Trophoblast cell (in vitro differentiated cells and primary cell): ENCODE measurements around the gene OSBPL3.

Source experiments
- DNase-seq, 2 donors: peaks; one replicate each; pipeline ENCODE4 v3.0.0-alpha.2; 2016
- H2AFZ ChIP-seq: 2 replicates; pipeline ENCODE4 v1.6.1; 2013; ENCODE audit warnings: low read length, moderate library complexity, mild to moderate bottlenecking; ENCODE audit not compliant: insufficient read depth, poor library complexity
- H2AK5ac ChIP-seq: 2 replicates; pipeline ENCODE4 v1.6.1; 2013; ENCODE audit warnings: mild to moderate bottlenecking, low read length
- H2BK120ac ChIP-seq: 2 replicates; pipeline ENCODE4 v1.6.1; 2013; ENCODE audit warnings: low read length, mild to moderate bottlenecking, moderate library complexity; ENCODE audit not compliant: insufficient read depth, poor library complexity
- H2BK12ac ChIP-seq: 2 replicates; pipeline ENCODE4 v1.6.1; 2013; ENCODE audit warnings: mild to moderate bottlenecking, low read length, moderate library complexity
- H2BK5ac ChIP-seq: 2 replicates; pipeline ENCODE4 v1.6.1; 2013; ENCODE audit warnings: low read length, low read depth, moderate library complexity, mild to moderate bottlenecking; ENCODE audit not compliant: poor library complexity
- H3K14ac ChIP-seq: 2 replicates; pipeline ENCODE4 v1.6.1; 2013; ENCODE audit warnings: mild to moderate bottlenecking, low read length
- H3K18ac ChIP-seq: 2 replicates; pipeline ENCODE4 v1.6.1; 2013; ENCODE audit warnings: mild to moderate bottlenecking, low read length
- H3K23ac ChIP-seq: 2 replicates; pipeline ENCODE4 v1.6.1; 2013; ENCODE audit warnings: low read length
- H3K27ac ChIP-seq: 2 replicates; pipeline ENCODE4 v1.5.1; 2013; ENCODE audit warnings: low read depth, mild to moderate bottlenecking, inconsistent platforms, low read length, moderate library complexity
- H3K27me3 ChIP-seq: 2 replicates; pipeline ENCODE4 v1.6.1; 2013; ENCODE audit warnings: inconsistent platforms, mild to moderate bottlenecking, low read length, moderate library complexity; ENCODE audit not compliant: insufficient read depth
- H3K36me3 ChIP-seq, 2 experiments: 1 replicate in 1 of 2; 2 replicates in 1 of 2; pipeline ENCODE4 v1.6.1; 2013; ENCODE audit warnings: low read length in 2 of 2, mild to moderate bottlenecking in 2 of 2, moderate library complexity in 1 of 2; ENCODE audit not compliant: insufficient read depth in 2 of 2, control insufficient read depth in 1 of 2
- H3K4ac ChIP-seq: 2 replicates; pipeline ENCODE4 v1.6.1; 2013; ENCODE audit warnings: low read depth, mild to moderate bottlenecking, low read length, moderate library complexity
- H3K4me1 ChIP-seq, 2 experiments: 1 replicate in 1 of 2; 2 replicates in 1 of 2; pipeline ENCODE4 v1.6.1; 2013; ENCODE audit warnings: low read length in 2 of 2, mild to moderate bottlenecking in 2 of 2, moderate library complexity in 1 of 2; ENCODE audit not compliant: insufficient read depth in 2 of 2, control insufficient read depth in 1 of 2
- H3K4me2 ChIP-seq: 2 replicates; pipeline ENCODE4 v1.6.1; 2013; ENCODE audit warnings: inconsistent platforms, mild to moderate bottlenecking, low read length, moderate library complexity
- H3K4me3 ChIP-seq: 2 replicates; pipeline ENCODE4 v1.5.1; 2013; ENCODE audit warnings: mild to moderate bottlenecking, low read depth, low read length, inconsistent platforms
- H3K79me1 ChIP-seq: one replicate; pipeline ENCODE4 v1.6.1; 2013; ENCODE audit warnings: low read length
- H3K79me2 ChIP-seq: 2 replicates; pipeline ENCODE4 v1.6.1; 2013; ENCODE audit warnings: low read length, mild to moderate bottlenecking; ENCODE audit not compliant: control insufficient read depth, insufficient read depth, poor library complexity
- H3K9ac ChIP-seq: 2 replicates; pipeline ENCODE4 v1.6.1; 2013; ENCODE audit warnings: mild to moderate bottlenecking, low read length
- H3K9me3 ChIP-seq: 2 replicates; pipeline ENCODE4 v1.6.1; 2013; ENCODE audit warnings: low read depth, mild to moderate bottlenecking, control low read depth, inconsistent platforms, low read length; ENCODE audit not compliant: insufficient read depth
- H4K12ac ChIP-seq: 2 replicates; pipeline ENCODE4 v1.6.1; 2013; ENCODE audit warnings: low read depth, mild to moderate bottlenecking, low read length, moderate library complexity
- H4K8ac ChIP-seq: 2 replicates; pipeline ENCODE4 v1.6.1; 2013; ENCODE audit warnings: low read depth, mild to moderate bottlenecking, low read length, moderate library complexity
- H4K91ac ChIP-seq: one replicate; pipeline ENCODE4 v1.6.1; 2013; ENCODE audit warnings: low read depth, mild to moderate bottlenecking, low read length, moderate library complexity
- WGBS: extraction: QIAGEN DNeasy Blood & Tissue Kit; methylation state at CpG from one replicate; pipeline ENCODE4 v1.1.7; 2013; ENCODE audit warnings: missing lambda C conversion rate; ENCODE audit not compliant: insufficient read length, insufficient coverage; ENCODE audit errors: extremely low coverage; 5-methylcytosine and 5-hydroxymethylcytosine counted together

The OSBPL3 gene

GRCh38 chr7:24975172-24975571, 4.8 kb downstream of the OSBPL3 start:
- no peak for DNase-seq
- Histone ChIP-seq H4K12ac (no peak overlapping the region), H3K4ac (no peak overlapping the region), H2BK5ac (no peak overlapping the region), H3K27me3 (no peaks in the 10 kb centered on the region), H3K23ac (no peak overlapping the region), H3K18ac (no peak overlapping the region), H3K79me2 (peaks cover 6% of the 10 kb centered on the region), H2AFZ (no peak overlapping the region), H4K8ac (no peak overlapping the region), H2BK120ac (no peak overlapping the region), H3K4me3 (no peak overlapping the region), H3K4me2 (no peak overlapping the region), H3K27ac (no peak overlapping the region), H3K36me3 (no peaks in the 10 kb centered on the region), H2BK12ac (no peak overlapping the region), H4K91ac (no peak overlapping the region), H3K9ac (no peak overlapping the region), H3K9me3 (no peaks in the 10 kb centered on the region), H3K4me1 (peaks cover 14 to 18% of the 10 kb centered on the region in 2 experiments), H2AK5ac (no peak overlapping the region), H3K14ac (no peak overlapping the region), H3K79me1 (peaks cover 22% of the 10 kb centered on the region)
- WGBS, result no CpG with 5 or more reads among the region's 3 CpGs

- Histone ChIP-seq H3K9me3 (no peaks in the 10 kb centered on the region), H3K79me1 (peaks cover 18% of the 10 kb centered on the region), H3K36me3 (no peaks in the 10 kb centered on the region), H3K18ac (no peak overlapping the region), H4K91ac (no peak overlapping the region), H2BK12ac (no peak overlapping the region), H3K79me2 (peaks cover 6% of the 10 kb centered on the region), H4K8ac (no peak overlapping the region), H3K27ac (no peak overlapping the region), H2BK5ac (no peak overlapping the region), H3K14ac (no peak overlapping the region), H3K23ac (no peak overlapping the region), H3K9ac (no peak overlapping the region), H4K12ac (no peak overlapping the region), H3K27me3 (no peaks in the 10 kb centered on the region), H2BK120ac (no peak overlapping the region), H3K4me3 (no peak overlapping the region), H2AK5ac (no peak overlapping the region), H3K4ac (no peak overlapping the region), H3K4me1 (peaks cover 15 to 18% of the 10 kb centered on the region in 2 experiments), H3K4me2 (no peak overlapping the region), H2AFZ (no peak overlapping the region)
- WGBS, result no CpG with 5 or more reads among the region's 15 CpGs
- no peak for DNase-seq
Measured at GRCh38 chr7:24974026-24974832, 5.7 kb downstream of the OSBPL3 start.

GRCh38 chr7:24972991-24973390, 7.0 kb downstream of the OSBPL3 start:
- H2BK12ac ChIP-seq, result no peak overlapping the region
- no peak overlapping the region for H2BK120ac ChIP-seq
- no peak overlapping the region for H3K9ac ChIP-seq
- H3K4me2 ChIP-seq, result no peak overlapping the region
- H3K79me1 ChIP-seq, result peaks cover 17% of the 10 kb centered on the region
- H3K4me3 ChIP-seq, result no peak overlapping the region
- H3K18ac ChIP-seq, result no peak overlapping the region
- peaks cover 15 to 16% of the 10 kb centered on the region in 2 experiments for H3K4me1 ChIP-seq
- no peak overlapping the region for H4K12ac ChIP-seq
- H3K79me2 ChIP-seq, result peaks cover 8% of the 10 kb centered on the region
- no peak overlapping the region for H3K23ac ChIP-seq
- no peak overlapping the region for H3K27ac ChIP-seq
- H3K27me3 ChIP-seq, result no peaks in the 10 kb centered on the region
- no peaks in the 10 kb centered on the region for H3K36me3 ChIP-seq
- no peak overlapping the region for H4K8ac ChIP-seq
- no peak overlapping the region for H3K4ac ChIP-seq
- H3K9me3 ChIP-seq, result no peaks in the 10 kb centered on the region
- no peak overlapping the region for H2BK5ac ChIP-seq
- no peak overlapping the region for H3K14ac ChIP-seq
- DNase-seq, result peak in 1 of 2 donors; percentile 54
- H2AK5ac ChIP-seq, result no peak overlapping the region
- no peak overlapping the region for H4K91ac ChIP-seq
- no peak overlapping the region for H2AFZ ChIP-seq

- Histone ChIP-seq H2BK120ac (no peak overlapping the region), H2AK5ac (no peak overlapping the region), H3K4ac (no peak overlapping the region), H4K91ac (no peak overlapping the region), H3K4me3 (no peak overlapping the region), H3K36me3 (no peaks in the 10 kb centered on the region), H3K9ac (no peak overlapping the region), H2BK5ac (no peak overlapping the region), H3K27me3 (no peaks in the 10 kb centered on the region), H2BK12ac (no peak overlapping the region), H3K9me3 (no peaks in the 10 kb centered on the region), H3K79me1 (peaks cover 17% of the 10 kb centered on the region), H3K14ac (no peak overlapping the region), H2AFZ (no peak overlapping the region), H4K12ac (no peak overlapping the region), H3K4me1 (peaks cover 15 to 16% of the 10 kb centered on the region in 2 experiments), H3K27ac (peak overlapping the region; percentile 86), H3K18ac (no peak overlapping the region), H3K79me2 (peaks cover 9% of the 10 kb centered on the region), H3K4me2 (no peak overlapping the region), H4K8ac (no peak overlapping the region), H3K23ac (no peak overlapping the region)
- no CpG with 5 or more reads among the region's 1 CpG for WGBS
- no peak for DNase-seq
Measured at GRCh38 chr7:24972166-24972477, 7.9 kb downstream of the OSBPL3 start.
